Measurements from ENCODE around the gene CCT6A. TPM values are rescaled to one million over a fixed set of nuclear protein-coding genes. Genes with fewer than 3 reads are reported as not detected.
"Not testable (repeated sequence)": the region's sequence is repeated elsewhere in the genome, so short reads cannot be mapped to it uniquely, and the experiment has no call there.

CCT6A gene
- total RNA-seq, 2 experiments from 2014 or later = 94.9 to 102 TPM

- H3K4me1 Mint-ChIP-seq = peaks cover 26% of the 10 kb centered on the region
- H3K27ac Mint-ChIP-seq = peak within 1 kb of the TSS; percentile 91
- ATAC-seq (ENCODE audit: low read depth) = peak; percentile 97
- no peaks in the 10 kb centered on the region for H3K9me3 Mint-ChIP-seq
- peak; percentile 94 for DNase-seq
- H3K36me3 Mint-ChIP-seq = peaks cover 32% of the 10 kb centered on the region
- H3K4me3 Mint-ChIP-seq = peak within 1 kb of the TSS; percentile 93
- no peaks in the 10 kb centered on the region for H3K27me3 Mint-ChIP-seq
- POLR2A ChIA-PET = interaction anchor here (0.7 to 5.6 kb wide), 10 partner anchors 9 to 422 kb away, joined by 3 to 48 read pairs (median 6); partner anchors contain the start of genes CCT6A, CHCHD2, PHKG1 and PSPH
Measured at GRCh38 chr7:56063882-56064625, 12.5 kb downstream of the CCT6A start, which contains the start of gene SUMF2. SUMF2 (plus strand) TSS chr7:56064286; CDS start chr7:56064312, 26 bp downstream.

GRCh38 chr7:56066376-56066775 lies 14.8 kb downstream of the CCT6A start:
- H3K27ac Mint-ChIP-seq; H3K4me3 Mint-ChIP-seq; DNase-seq; H3K9me3 Mint-ChIP-seq; H3K27me3 Mint-ChIP-seq; POLR2A ChIA-PET; ATAC-seq (ENCODE audit: low read depth): not testable (repeated sequence)
- Mint-ChIP-seq H3K4me1 (peaks cover 23% of the 10 kb centered on the region), H3K36me3 (peaks cover 34% of the 10 kb centered on the region)

- Mint-ChIP-seq H3K4me1 (peaks cover 5% of the 10 kb centered on the region), H3K27ac (no peak overlapping the region), H3K4me3 (no peak overlapping the region), H3K27me3 (no peaks in the 10 kb centered on the region), H3K36me3 (peaks cover 10% of the 10 kb centered on the region), H3K9me3 (no peaks in the 10 kb centered on the region)
- peak; percentile 80 for ATAC-seq (ENCODE audit: low read depth)
- peak; percentile 67 for DNase-seq
- POLR2A ChIA-PET = no interaction called here
Measured at GRCh38 chr7:56074371-56074791, 22.8 kb downstream of the CCT6A start.

- no peak for ATAC-seq (ENCODE audit: low read depth)
- no peaks in the 10 kb centered on the region for H3K27me3 Mint-ChIP-seq
- H3K9me3 Mint-ChIP-seq = no peaks in the 10 kb centered on the region
- POLR2A ChIA-PET = no interaction called here
- H3K4me3 Mint-ChIP-seq = no peak overlapping the region
- H3K4me1 Mint-ChIP-seq = peaks cover 5% of the 10 kb centered on the region
- DNase-seq = peak; percentile 7
- peaks cover 4% of the 10 kb centered on the region for H3K36me3 Mint-ChIP-seq
- no peak overlapping the region for H3K27ac Mint-ChIP-seq
Measured at GRCh38 chr7:56077681-56078080, 26.1 kb downstream of the CCT6A start.

GRCh38 chr7:56078196-56078595 lies 26.6 kb downstream of the CCT6A start:
- H3K4me1 Mint-ChIP-seq = peaks cover 5% of the 10 kb centered on the region
- POLR2A ChIA-PET = no interaction called here
- peaks cover 4% of the 10 kb centered on the region for H3K36me3 Mint-ChIP-seq
- H3K9me3 Mint-ChIP-seq = no peaks in the 10 kb centered on the region
- no peak for ATAC-seq (ENCODE audit: low read depth)
- H3K27ac Mint-ChIP-seq = no peak overlapping the region
- no peak overlapping the region for H3K4me3 Mint-ChIP-seq
- H3K27me3 Mint-ChIP-seq = no peaks in the 10 kb centered on the region
- peak; percentile 16 for DNase-seq

- Mint-ChIP-seq H3K4me3 (no peak overlapping the region), H3K27me3 (no peaks in the 10 kb centered on the region), H3K36me3 (peaks cover 6% of the 10 kb centered on the region), H3K4me1 (no peaks in the 10 kb centered on the region), H3K27ac (no peak overlapping the region), H3K9me3 (no peaks in the 10 kb centered on the region)
- POLR2A ChIA-PET = interaction anchor here (0.7 kb wide), 1 partner anchor 14 kb away, joined by 3 read pairs; no protein-coding TSS in a partner anchor
- peak; percentile 8 for DNase-seq
- no peak for ATAC-seq (ENCODE audit: low read depth)
Measured at GRCh38 chr7:56079450-56080185, 28.1 kb downstream of the CCT6A start.

- not testable (repeated sequence) for H3K36me3 Mint-ChIP-seq; ATAC-seq (ENCODE audit: low read depth); H3K27me3 Mint-ChIP-seq; DNase-seq; H3K4me3 Mint-ChIP-seq; H3K4me1 Mint-ChIP-seq; H3K9me3 Mint-ChIP-seq; H3K27ac Mint-ChIP-seq
- POLR2A ChIA-PET = interaction anchor here (0.7 kb wide), 1 partner anchor 15 kb away, joined by 3 read pairs; no protein-coding TSS in a partner anchor
Measured at GRCh38 chr7:56080726-56081435, 29.3 kb downstream of the CCT6A start.

- H3K27ac Mint-ChIP-seq = no peak overlapping the region
- peak; percentile 20 for DNase-seq
- no peaks in the 10 kb centered on the region for H3K4me1 Mint-ChIP-seq
- POLR2A ChIA-PET = interaction anchor here (0.7 kb wide), 1 partner anchor 18 kb away, joined by 3 read pairs; the partner anchor contains the start of gene SUMF2
- no peak overlapping the region for H3K4me3 Mint-ChIP-seq
- no peaks in the 10 kb centered on the region for H3K27me3 Mint-ChIP-seq
- no peak for ATAC-seq (ENCODE audit: low read depth)
- peaks cover 4% of the 10 kb centered on the region for H3K36me3 Mint-ChIP-seq
- H3K9me3 Mint-ChIP-seq = no peaks in the 10 kb centered on the region
Measured at GRCh38 chr7:56081626-56082340, 30.2 kb downstream of the CCT6A start.

- POLR2A ChIA-PET = no interaction called here
- Mint-ChIP-seq H3K27ac (no peak overlapping the region), H3K27me3 (no peaks in the 10 kb centered on the region), H3K4me1 (no peaks in the 10 kb centered on the region), H3K4me3 (no peak overlapping the region), H3K9me3 (no peaks in the 10 kb centered on the region), H3K36me3 (peaks cover 4% of the 10 kb centered on the region)
- DNase-seq (no peak), ATAC-seq (ENCODE audit: low read depth) (no peak)
Measured at GRCh38 chr7:56083150-56083785, 31.7 kb downstream of the CCT6A start.

GRCh38 chr7:56086761-56087160 lies 35.2 kb downstream of the CCT6A start:
- H3K36me3 Mint-ChIP-seq = peaks cover 4% of the 10 kb centered on the region

GRCh38 chr7:56087445-56087844 lies 35.9 kb downstream of the CCT6A start:
- Mint-ChIP-seq H3K4me1 (no peaks in the 10 kb centered on the region), H3K27me3 (no peaks in the 10 kb centered on the region), H3K27ac (no peak overlapping the region), H3K4me3 (no peak overlapping the region), H3K36me3 (peaks cover 4% of the 10 kb centered on the region), H3K9me3 (no peaks in the 10 kb centered on the region)
- POLR2A ChIA-PET = interaction anchor here (0.7 kb wide), 1 partner anchor 123 kb away, joined by 5 read pairs; no protein-coding TSS in a partner anchor
- ATAC-seq (ENCODE audit: low read depth) = no peak
- no peak for DNase-seq

More at GRCh38 chr7:56086761-56087160, 35.2 kb downstream of the CCT6A start:
- Mint-ChIP-seq H3K4me3 (no peak overlapping the region), H3K9me3 (no peaks in the 10 kb centered on the region), H3K27ac (no peak overlapping the region), H3K4me1 (no peaks in the 10 kb centered on the region), H3K27me3 (no peaks in the 10 kb centered on the region)
- no peak for ATAC-seq (ENCODE audit: low read depth)
- POLR2A ChIA-PET = no interaction called here
- no peak for DNase-seq

- H3K4me3 Mint-ChIP-seq = no peak overlapping the region
- POLR2A ChIA-PET = no interaction called here
- H3K36me3 Mint-ChIP-seq = peaks cover 7% of the 10 kb centered on the region
- H3K9me3 Mint-ChIP-seq = no peaks in the 10 kb centered on the region
- no peak overlapping the region for H3K27ac Mint-ChIP-seq
- peaks cover 3% of the 10 kb centered on the region for H3K4me1 Mint-ChIP-seq
- DNase-seq (no peak), ATAC-seq (ENCODE audit: low read depth) (no peak)
- H3K27me3 Mint-ChIP-seq = no peaks in the 10 kb centered on the region
Measured at GRCh38 chr7:56091591-56091990, 40.0 kb downstream of the CCT6A start.

All from activated naive CD8-positive, alpha-beta T cell treated with anti-CD3 and anti-CD28 coated beads, Interleukin-2, amount 10 ng/mL, durations not matched to agents 7 days and 5 days (primary cell).